ENCODE results near the gene RBKS. TPM values are rescaled to one million over a fixed set of nuclear protein-coding genes. Genes with fewer than 3 reads are reported as not detected.

Gene RBKS
- total and polyA plus RNA-seq, 2 of the 13 experiments (the other 11 are each of a cell fraction or from before 2014, with no cell fraction given): 7.7 to 8.3 TPM

DNA sequence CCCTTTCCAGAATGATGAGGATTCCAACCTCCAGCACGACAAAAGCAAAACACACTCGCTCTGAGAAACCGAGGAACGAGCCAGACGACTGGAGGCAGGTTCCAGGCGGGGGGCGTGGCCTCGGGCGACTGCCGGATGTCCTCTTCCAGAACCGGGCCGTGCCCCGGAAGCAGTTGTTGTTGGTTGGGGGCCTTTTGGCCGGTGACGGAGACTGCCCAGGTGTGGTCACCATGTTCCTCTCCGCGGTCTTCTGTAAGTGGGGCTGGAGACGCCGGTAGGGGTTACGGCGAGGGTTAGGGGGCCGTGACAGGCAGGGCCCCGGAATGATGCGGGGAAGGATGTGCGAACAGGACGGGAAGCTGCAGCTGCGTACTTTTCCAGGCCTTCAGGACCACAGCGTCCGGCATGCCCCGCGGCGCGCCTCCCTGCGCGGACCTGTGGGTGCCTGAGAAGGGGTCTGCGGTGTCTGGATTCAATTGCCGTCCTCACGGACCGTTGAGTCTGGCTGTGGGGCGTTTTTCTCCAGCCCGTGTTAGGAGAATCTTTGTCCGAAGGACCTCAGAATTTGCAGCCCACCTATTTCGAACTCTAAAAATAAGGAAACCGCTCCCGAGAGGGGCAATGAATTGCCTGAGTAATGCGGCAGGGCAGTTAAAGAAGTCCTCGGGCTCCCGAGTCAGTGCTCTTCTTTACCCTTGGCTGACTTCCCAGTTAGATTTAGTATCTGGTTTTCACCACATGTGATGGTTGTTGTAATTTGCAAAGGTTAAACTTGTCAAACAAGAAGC lies 118.4 kb downstream of the RBKS start, which contains the start of gene MRPL33 (continued):
- TF ChIP-seq MED8 (CRISPR knock-in tag; IDR thresholded peaks at IDR 0.05; ENCODE audit: insufficient replicate concordance) (peak; percentile 41), ZFP62 (CRISPR knock-in tag; IDR thresholded peaks at IDR 0.05) (no peak), SIX4 (CRISPR knock-in tag; IDR thresholded peaks at IDR 0.05) (no peak; the same call in none of the 2 replicates), REL (CRISPR knock-in tag; conservative IDR thresholded peaks at IDR 0.05) (0 out of 2 replicates have a peak, but pooled peaks have one; percentile 49), CEBPG (CRISPR knock-in tag; IDR thresholded peaks at IDR 0.05) (0 out of 2 replicates have a peak, but pooled peaks have one; percentile 27), ZBTB38 (CRISPR knock-in tag; IDR thresholded peaks at IDR 0.05) (peak; percentile 64; the same call in 1 of the 2 replicates), HBP1 (CRISPR knock-in tag; IDR thresholded peaks at IDR 0.05; ENCODE audit: low read depth) (peak; percentile 86), FLYWCH1 (CRISPR knock-in tag; IDR thresholded peaks at IDR 0.05) (no peak), ZNF12 (CRISPR knock-in tag; IDR thresholded peaks at IDR 0.05) (no peak), CBX1 (IDR thresholded peaks at IDR 0.05; ENCODE audit: low read depth) (peak; percentile 93), ZNF362 (CRISPR knock-in tag; IDR thresholded peaks at IDR 0.05; ENCODE audit: borderline replicate concordance) (no peak; the same call in 1 of the 2 replicates), ZNF232 (CRISPR knock-in tag; IDR thresholded peaks at IDR 0.05; ENCODE audit: borderline replicate concordance) (peak; percentile 80), NR2C2 (CRISPR knock-in tag; IDR thresholded peaks at IDR 0.05; ENCODE audit: borderline replicate concordance) (peak; percentile 100), ATM (IDR thresholded peaks at IDR 0.05; ENCODE audit: borderline replicate concordance) (no peak), NFKB2 (CRISPR knock-in tag; IDR thresholded peaks at IDR 0.05; ENCODE audit: borderline replicate concordance) (peak; percentile 97), ZNF782 (CRISPR knock-in tag; IDR thresholded peaks at IDR 0.05; ENCODE audit: borderline replicate concordance) (peak; percentile 22; the same call in 1 of the 2 replicates), RBM39 (IDR thresholded peaks at IDR 0.05; ENCODE audit: low read depth, low read length, poor library complexity, severe bottlenecking) (peak; percentile 81)
- TF ChIP-seq, protein P1, sequence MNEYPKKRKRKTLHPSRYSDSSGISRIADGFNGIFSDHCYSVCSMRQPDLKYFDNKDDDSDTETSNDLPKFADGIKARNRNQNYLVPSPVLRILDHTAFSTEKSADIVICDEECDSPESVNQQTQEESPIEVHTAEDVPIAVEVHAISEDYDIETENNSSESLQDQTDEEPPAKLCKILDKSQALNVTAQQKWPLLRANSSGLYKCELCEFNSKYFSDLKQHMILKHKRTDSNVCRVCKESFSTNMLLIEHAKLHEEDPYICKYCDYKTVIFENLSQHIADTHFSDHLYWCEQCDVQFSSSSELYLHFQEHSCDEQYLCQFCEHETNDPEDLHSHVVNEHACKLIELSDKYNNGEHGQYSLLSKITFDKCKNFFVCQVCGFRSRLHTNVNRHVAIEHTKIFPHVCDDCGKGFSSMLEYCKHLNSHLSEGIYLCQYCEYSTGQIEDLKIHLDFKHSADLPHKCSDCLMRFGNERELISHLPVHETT (CRISPR knock-in tag; conservative IDR thresholded peaks at IDR 0.05): peak; percentile 93
- TF ChIP-seq, protein P2, sequence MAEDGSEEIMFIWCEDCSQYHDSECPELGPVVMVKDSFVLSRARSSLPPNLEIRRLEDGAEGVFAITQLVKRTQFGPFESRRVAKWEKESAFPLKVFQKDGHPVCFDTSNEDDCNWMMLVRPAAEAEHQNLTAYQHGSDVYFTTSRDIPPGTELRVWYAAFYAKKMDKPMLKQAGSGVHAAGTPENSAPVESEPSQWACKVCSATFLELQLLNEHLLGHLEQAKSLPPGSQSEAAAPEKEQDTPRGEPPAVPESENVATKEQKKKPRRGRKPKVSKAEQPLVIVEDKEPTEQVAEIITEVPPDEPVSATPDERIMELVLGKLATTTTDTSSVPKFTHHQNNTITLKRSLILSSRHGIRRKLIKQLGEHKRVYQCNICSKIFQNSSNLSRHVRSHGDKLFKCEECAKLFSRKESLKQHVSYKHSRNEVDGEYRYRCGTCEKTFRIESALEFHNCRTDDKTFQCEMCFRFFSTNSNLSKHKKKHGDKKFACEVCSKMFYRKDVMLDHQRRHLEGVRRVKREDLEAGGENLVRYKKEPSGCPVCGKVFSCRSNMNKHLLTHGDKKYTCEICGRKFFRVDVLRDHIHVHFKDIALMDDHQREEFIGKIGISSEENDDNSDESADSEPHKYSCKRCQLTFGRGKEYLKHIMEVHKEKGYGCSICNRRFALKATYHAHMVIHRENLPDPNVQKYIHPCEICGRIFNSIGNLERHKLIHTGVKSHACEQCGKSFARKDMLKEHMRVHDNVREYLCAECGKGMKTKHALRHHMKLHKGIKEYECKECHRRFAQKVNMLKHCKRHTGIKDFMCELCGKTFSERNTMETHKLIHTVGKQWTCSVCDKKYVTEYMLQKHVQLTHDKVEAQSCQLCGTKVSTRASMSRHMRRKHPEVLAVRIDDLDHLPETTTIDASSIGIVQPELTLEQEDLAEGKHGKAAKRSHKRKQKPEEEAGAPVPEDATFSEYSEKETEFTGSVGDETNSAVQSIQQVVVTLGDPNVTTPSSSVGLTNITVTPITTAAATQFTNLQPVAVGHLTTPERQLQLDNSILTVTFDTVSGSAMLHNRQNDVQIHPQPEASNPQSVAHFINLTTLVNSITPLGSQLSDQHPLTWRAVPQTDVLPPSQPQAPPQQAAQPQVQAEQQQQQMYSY (CRISPR knock-in tag; IDR thresholded peaks at IDR 0.05): no peak; the same call in 1 of the 2 replicates

Measured in HepG2 (cell line).